PC-3 (cell line): Measurements from ENCODE around the gene TELO2. TPM values are rescaled to one million over a fixed set of nuclear protein-coding genes. Genes with fewer than 3 reads are reported as not detected.

Experiments
- ATAC-seq: fragments of 200-7000 bp; cut with Tn5 transposase; 2 replicates; pipeline ENCODE4 v1.9.1; 2020; ENCODE audit warnings: mild to moderate bottlenecking, moderate library complexity
- BruUV-seq: library from RNA; stranded (reverse); fragments of 400-500 nt; replicated peaks from 2 replicates; lab custom pipeline; 2021; lab: Mats Ljungman, UMichigan
- CTCF ChIA-PET: fragments of 300-600 bp; sonication (Branson Sonifier 250); formaldehyde crosslinking; loops from one replicate; lab custom pipeline; 2022; ENCODE audit warnings: antibody characterized with exemption; lab: Charles Lee
- POLR2A ChIA-PET: fragments of 300-600 bp; sonication (Branson Sonifier 250); formaldehyde crosslinking; loops from one replicate; lab custom pipeline; 2022; ENCODE audit warnings: antibody characterized with exemption; ENCODE audit not compliant: unreplicated experiment; lab: Charles Lee
- DNase-seq: peaks from one replicate; pipeline ENCODE4 v3.0.0-alpha.2; 2015
- H2AFZ ChIP-seq: fragments of 300-600 bp; sonication (generic); 2 replicates; pipeline ENCODE4 v1.6.0; 2016; ENCODE audit warnings: antibody characterized with exemption, low read length
- H3F3A ChIP-seq: fragments of 300-600 bp; sonication (generic); one replicate; pipeline ENCODE4 v1.6.0; 2017; ENCODE audit warnings: antibody characterized with exemption, low read length, control low read depth, mild to moderate bottlenecking; ENCODE audit not compliant: unreplicated experiment
- H3K27ac ChIP-seq: fragments of 300-600 bp; sonication (generic); 2 replicates; pipeline ENCODE4 v1.5.1; 2016; ENCODE audit warnings: mild to moderate bottlenecking, low read length
- H3K27me3 ChIP-seq: fragments of 300-600 bp; sonication (generic); 2 replicates; pipeline ENCODE4 v1.6.1; 2016; ENCODE audit warnings: low read length, mixed read lengths
- H3K36me3 ChIP-seq: fragments of 300-600 bp; sonication (generic); 2 replicates; pipeline ENCODE4 v1.6.1; 2016; ENCODE audit warnings: low read depth, mixed run types, low read length, mixed read lengths
- H3K4me1 ChIP-seq: fragments of 300-600 bp; sonication (generic); 2 replicates; pipeline ENCODE4 v1.5.1; 2016; ENCODE audit warnings: low read length; ENCODE audit not compliant: insufficient read depth
- H3K4me2 ChIP-seq: fragments of 300-600 bp; sonication (generic); 2 replicates; pipeline ENCODE4 v1.6.0; 2016; ENCODE audit warnings: low read length
- H3K4me3 ChIP-seq: fragments of 300-600 bp; sonication (generic); 2 replicates; pipeline ENCODE4 v1.5.1; 2016; ENCODE audit warnings: mild to moderate bottlenecking, low read length, mixed read lengths
- H3K79me2 ChIP-seq: fragments of 300-600 bp; sonication (generic); 2 replicates; pipeline ENCODE4 v1.6.1; 2017; ENCODE audit warnings: low read length, mixed read lengths
- H3K9ac ChIP-seq: fragments of 300-600 bp; sonication (generic); 2 replicates; pipeline ENCODE4 v1.6.0; 2016; ENCODE audit warnings: mild to moderate bottlenecking, low read length
- H3K9me2 ChIP-seq: fragments of 300-600 bp; sonication (generic); replicated peaks from 2 replicates; pipeline ENCODE4 v1.6.1; 2016; ENCODE audit warnings: mixed run types, low read length, mixed read lengths
- H3K9me3 ChIP-seq: fragments of 300-600 bp; sonication (generic); 2 replicates; pipeline ENCODE4 v1.6.1; 2016; ENCODE audit warnings: low read length, mixed read lengths
- H4K20me1 ChIP-seq: fragments of 300-600 bp; sonication (generic); 2 replicates; pipeline ENCODE4 v1.6.1; 2016; ENCODE audit warnings: low read length, mixed read lengths
- EZH2 ChIP-seq: fragments of 300-600 bp; sonication (generic); IDR thresholded peaks from one replicate; pipeline ENCODE4 v1.6.1; 2017; ENCODE audit warnings: antibody characterized with exemption, mild to moderate bottlenecking, low read length; ENCODE audit not compliant: unreplicated experiment
- EZH2phosphoT487 ChIP-seq: fragments of 300-600 bp; sonication (generic); IDR thresholded peaks from 2 replicates; pipeline ENCODE4 v1.6.1; 2018; ENCODE audit warnings: mild to moderate bottlenecking, antibody characterized with exemption, low read length, borderline replicate concordance
- intact Hi-C: fragments of 100-400 bp; cut with micrococcal nuclease; formaldehyde crosslinking; loops from 2 replicates; pipeline ENCODE4 v1.9.0; 2023
- total RNA-seq: library from RNA; depleted of rRNA; stranded (reverse); fragments of >200 nt; gene quantifications from 2 replicates; pipeline ENCODE4 v1.2.3, GENCODE V29; 2014
- TF ChIP-seq, protein P1 (sequence below): fragments of 300-600 bp; sonication (generic); conservative IDR thresholded peaks from 2 replicates; pipeline ENCODE4 v1.5.1; 2017; ENCODE audit warnings: antibody characterized with exemption, low read depth, mild to moderate bottlenecking, low read length

The TELO2 gene
- total RNA-seq, 1 experiment from 2014 or later, result 37.8 TPM

DNA sequence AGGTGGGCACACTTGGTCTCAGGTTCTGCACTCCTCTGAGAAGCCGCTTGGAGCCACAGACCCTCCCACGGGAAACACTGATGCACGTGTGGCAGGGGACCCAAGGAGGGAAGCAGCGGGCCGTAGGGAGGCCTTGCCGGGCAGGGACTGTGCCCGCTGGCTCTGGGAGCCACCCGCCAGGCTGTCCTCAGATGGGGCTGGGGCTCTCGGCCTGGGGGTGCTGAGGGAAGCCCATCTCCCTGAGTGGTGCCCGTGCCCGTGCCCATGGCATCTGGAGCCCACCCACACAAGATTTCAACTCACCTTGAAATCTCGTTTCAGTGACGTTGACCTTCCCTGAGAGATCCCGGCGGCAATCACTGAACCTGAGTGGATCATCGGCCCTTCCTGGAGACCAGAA lies 36.2 kb upstream of the TELO2 start:
- H3K4me2 ChIP-seq, result no peak overlapping the region
- H3K9me3 ChIP-seq, result no peaks in the 10 kb centered on the region
- no peaks in the 10 kb centered on the region for H3F3A ChIP-seq
- H3K9me2 ChIP-seq, result no peaks in the 10 kb centered on the region
- no peaks in the 10 kb centered on the region for H3K36me3 ChIP-seq
- H2AFZ ChIP-seq, result no peak overlapping the region
- no peaks in the 10 kb centered on the region for H4K20me1 ChIP-seq
- no peak overlapping the region for H3K27ac ChIP-seq
- intact Hi-C loops, result no loop called here
- no peak overlapping the region for H3K4me3 ChIP-seq
- TF ChIP-seq, protein P1, sequence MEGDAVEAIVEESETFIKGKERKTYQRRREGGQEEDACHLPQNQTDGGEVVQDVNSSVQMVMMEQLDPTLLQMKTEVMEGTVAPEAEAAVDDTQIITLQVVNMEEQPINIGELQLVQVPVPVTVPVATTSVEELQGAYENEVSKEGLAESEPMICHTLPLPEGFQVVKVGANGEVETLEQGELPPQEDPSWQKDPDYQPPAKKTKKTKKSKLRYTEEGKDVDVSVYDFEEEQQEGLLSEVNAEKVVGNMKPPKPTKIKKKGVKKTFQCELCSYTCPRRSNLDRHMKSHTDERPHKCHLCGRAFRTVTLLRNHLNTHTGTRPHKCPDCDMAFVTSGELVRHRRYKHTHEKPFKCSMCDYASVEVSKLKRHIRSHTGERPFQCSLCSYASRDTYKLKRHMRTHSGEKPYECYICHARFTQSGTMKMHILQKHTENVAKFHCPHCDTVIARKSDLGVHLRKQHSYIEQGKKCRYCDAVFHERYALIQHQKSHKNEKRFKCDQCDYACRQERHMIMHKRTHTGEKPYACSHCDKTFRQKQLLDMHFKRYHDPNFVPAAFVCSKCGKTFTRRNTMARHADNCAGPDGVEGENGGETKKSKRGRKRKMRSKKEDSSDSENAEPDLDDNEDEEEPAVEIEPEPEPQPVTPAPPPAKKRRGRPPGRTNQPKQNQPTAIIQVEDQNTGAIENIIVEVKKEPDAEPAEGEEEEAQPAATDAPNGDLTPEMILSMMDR, result no peak
- no peak for TF ChIP-seq EZH2
- no peak for TF ChIP-seq EZH2phosphoT487
- POLR2A ChIA-PET, result no interaction called here
- no peaks in the 10 kb centered on the region for H3K79me2 ChIP-seq
- DNase-seq (no peak), ATAC-seq (no peak)
- H3K27me3 ChIP-seq, result no peaks in the 10 kb centered on the region
- H3K4me1 ChIP-seq, result no peaks in the 10 kb centered on the region
- BruUV-seq, result no TSS peak
- CTCF ChIA-PET, result no interaction called here
- no peak overlapping the region for H3K9ac ChIP-seq

DNA sequence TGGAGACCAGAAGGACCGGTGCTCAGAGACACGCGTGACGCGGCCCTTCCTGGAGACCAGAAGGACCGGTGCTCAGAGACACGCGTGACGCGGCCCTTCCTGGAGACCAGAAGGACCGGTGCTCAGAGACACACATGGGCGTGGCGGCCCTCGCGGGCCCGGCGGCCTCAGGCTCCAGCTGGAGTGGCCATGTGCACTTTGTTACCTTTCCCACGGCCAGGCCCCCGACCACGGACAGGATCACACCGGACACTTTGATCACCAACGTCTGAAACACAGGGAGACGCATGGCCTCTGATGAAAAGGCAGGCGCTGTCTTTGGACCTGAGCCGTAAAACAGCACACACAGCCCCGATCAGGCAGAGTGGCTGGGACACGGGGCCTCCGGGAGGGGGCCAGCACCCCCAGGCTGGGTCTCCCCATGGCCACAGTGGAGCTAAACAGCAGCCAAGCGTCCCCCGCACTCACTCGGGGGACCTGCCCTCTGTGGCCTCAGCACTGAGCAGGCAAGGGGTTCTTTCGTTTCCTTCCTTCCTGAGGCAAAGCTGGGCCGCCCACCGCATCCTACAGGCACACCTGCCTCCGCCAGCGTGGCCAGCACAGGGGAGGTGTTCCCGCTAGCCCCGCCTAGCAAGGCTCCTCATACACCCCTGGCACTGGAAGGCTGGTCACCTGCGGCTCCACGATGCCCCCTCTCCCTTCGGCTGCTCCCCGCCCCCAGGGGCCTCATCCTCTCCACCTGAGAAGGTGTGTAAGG lies 35.5 kb upstream of the TELO2 start:
- Histone ChIP-seq H3K27me3 (no peaks in the 10 kb centered on the region), H3K36me3 (no peaks in the 10 kb centered on the region), H4K20me1 (no peaks in the 10 kb centered on the region), H2AFZ (no peak overlapping the region), H3K27ac (no peak overlapping the region), H3K79me2 (no peaks in the 10 kb centered on the region), H3F3A (no peaks in the 10 kb centered on the region), H3K4me2 (no peak overlapping the region), H3K4me3 (no peak overlapping the region), H3K9ac (no peak overlapping the region), H3K9me3 (no peaks in the 10 kb centered on the region), H3K9me2 (no peaks in the 10 kb centered on the region), H3K4me1 (no peaks in the 10 kb centered on the region)
- ATAC-seq (no peak), DNase-seq (no peak)
- TF ChIP-seq EZH2phosphoT487 (no peak), EZH2 (no peak)
- TF ChIP-seq, protein P1, result no peak
- no TSS peak for BruUV-seq
- POLR2A ChIA-PET, result no interaction called here
- CTCF ChIA-PET, result no interaction called here
- intact Hi-C loops, result no loop called here

DNA sequence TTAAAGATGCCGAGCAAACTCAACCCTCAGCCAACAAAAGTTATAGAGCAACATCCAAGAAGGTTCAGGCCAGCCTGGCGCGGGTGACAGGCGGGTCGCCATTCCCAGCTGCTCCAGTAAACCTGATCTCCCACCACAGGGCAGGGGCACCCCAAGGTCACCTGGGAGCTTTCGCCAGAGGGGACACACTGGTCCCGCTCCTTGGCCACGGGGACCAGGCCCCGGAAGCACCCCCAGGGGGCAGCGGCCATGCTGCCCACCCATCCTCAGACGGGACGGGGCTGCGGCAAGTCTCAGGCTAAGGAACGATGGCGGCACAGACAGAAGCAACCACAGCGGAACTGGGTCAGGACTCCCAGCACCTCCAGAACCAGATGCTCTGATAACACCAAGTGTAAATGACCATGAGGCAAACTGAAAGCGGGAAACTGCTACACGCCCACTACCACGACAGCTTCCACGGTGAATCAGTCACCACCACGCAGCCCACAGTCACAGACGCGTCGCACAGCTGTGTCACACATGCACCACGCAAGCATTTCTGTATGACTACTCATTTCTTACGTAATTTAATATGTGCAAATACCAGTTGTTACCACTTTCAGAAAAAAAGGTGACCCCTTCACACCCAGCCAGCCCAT lies 34.7 kb upstream of the TELO2 start:
- BruUV-seq, result no TSS peak
- H3K9ac ChIP-seq, result no peak overlapping the region
- POLR2A ChIA-PET, result no interaction called here

More for the DNA sequence above, 34.7 kb upstream of the TELO2 start:
- Histone ChIP-seq H3K9me2 (no peaks in the 10 kb centered on the region), H3K4me3 (no peak overlapping the region), H3K4me2 (no peak overlapping the region), H3K27me3 (no peaks in the 10 kb centered on the region), H3K79me2 (no peaks in the 10 kb centered on the region), H2AFZ (no peak overlapping the region), H4K20me1 (no peaks in the 10 kb centered on the region), H3K4me1 (no peaks in the 10 kb centered on the region), H3K9me3 (no peaks in the 10 kb centered on the region), H3K36me3 (no peaks in the 10 kb centered on the region), H3F3A (no peaks in the 10 kb centered on the region), H3K27ac (no peak overlapping the region)
- TF ChIP-seq, protein P1, result no peak
- no peak for TF ChIP-seq EZH2
- intact Hi-C loops, result no loop called here
- no peak for ATAC-seq
- CTCF ChIA-PET, result no interaction called here
- no peak for DNase-seq
